Measurements from ENCODE around the gene TRIO.

- TF ChIP-seq CREB5 (CRISPR knock-in tag; IDR thresholded peaks at IDR 0.05; ENCODE audit: low read depth) (no peak), PATZ1 (CRISPR knock-in tag; IDR thresholded peaks at IDR 0.05; ENCODE audit: borderline replicate concordance) (no peak), ZNF70 (CRISPR knock-in tag; IDR thresholded peaks at IDR 0.05) (no peak), GLIS3 (CRISPR knock-in tag; IDR thresholded peaks at IDR 0.05) (no peak), BACH2 (CRISPR knock-in tag; IDR thresholded peaks at IDR 0.05; ENCODE audit: borderline replicate concordance) (no peak), ESRRG (CRISPR knock-in tag; IDR thresholded peaks at IDR 0.05) (no peak), OSR1 (CRISPR knock-in tag; IDR thresholded peaks at IDR 0.05) (no peak), CSDC2 (CRISPR knock-in tag; IDR thresholded peaks at IDR 0.05) (no peak), RARB (CRISPR knock-in tag; IDR thresholded peaks at IDR 0.05) (no peak), ZFP30 (CRISPR knock-in tag; IDR thresholded peaks at IDR 0.05) (no peak), TSHZ2 (CRISPR knock-in tag; IDR thresholded peaks at IDR 0.05) (no peak), PPARA (CRISPR knock-in tag; IDR thresholded peaks at IDR 0.05; ENCODE audit: borderline replicate concordance) (no peak), TOX (CRISPR knock-in tag; IDR thresholded peaks at IDR 0.05; ENCODE audit: borderline replicate concordance) (no peak)
Measured at GRCh38 chr5:14419686-14420085, 276.5 kb downstream of the TRIO start.
